DOHH2 (cell line): ENCODE measurements around the gene CCDC149.

Experiments used
- CTCF ChIP-seq: fragments of 200-600 bp; sonication (generic); IDR thresholded peaks from one replicate; pipeline ENCODE4 v1.5.1; 2014; ENCODE audit warnings: antibody characterized with exemption, mild to moderate bottlenecking, low read depth, low read length; ENCODE audit not compliant: poor library complexity, severe bottlenecking
- EZH2phosphoT487 ChIP-seq: fragments of 200-600 bp; sonication (generic); IDR thresholded peaks from 2 replicates; pipeline ENCODE4 v1.6.1; 2017; ENCODE audit warnings: borderline replicate concordance, mild to moderate bottlenecking, antibody characterized with exemption, low read length, moderate library complexity, mixed read lengths

- no peak for TF ChIP-seq CTCF
- no peak for TF ChIP-seq EZH2phosphoT487
Measured at GRCh38 chr4:24885342-24885741, 27.5 kb downstream of the CCDC149 start.
